Sigmoid colon (tissue), 4 donors: Measurements from ENCODE around the gene SLC12A3.

Experiments
- CTCF ChIP-seq, 4 experiments: fragments of 450-650 bp in 3 of 4; fragments of 200-600 bp in 1 of 4; IDR thresholded peaks; one replicate each; pipeline ENCODE4 v1.5.1; 2016 to 2019; ENCODE audit warnings: antibody characterized with exemption in 4 of 4, mild to moderate bottlenecking in 3 of 4, moderate library complexity in 2 of 4
- POLR2A ChIP-seq, 2 donors: fragments of 450-650 bp; IDR thresholded peaks; one replicate each; pipeline ENCODE4 v1.6.1; 2016; ENCODE audit warnings: antibody characterized with exemption in 2 of 2, mild to moderate bottlenecking in 2 of 2, moderate library complexity in 2 of 2
- POLR2AphosphoS5 ChIP-seq, 4 donors: sonication (generic); formaldehyde crosslinking; IDR thresholded peaks; one replicate each; pipeline ENCODE4 v1.6.1; 2017; ENCODE audit warnings: antibody characterized with exemption in 4 of 4

GRCh38 chr16:56915336-56916119, 50.5 kb downstream of the SLC12A3 start:
- TF ChIP-seq POLR2A (IDR thresholded peaks at IDR 0.05) (no peak), POLR2AphosphoS5 (IDR thresholded peaks at IDR 0.05) (no peak), CTCF (IDR thresholded peaks at IDR 0.05) (no peak)
